DND-41 (cell line): ENCODE data around the gene TMPO.
"Not testable (repeated sequence)": the region's sequence is repeated elsewhere in the genome, so short reads cannot be mapped to it uniquely, and the experiment has no call there.

ENCODE experiments used
- ATAC-seq: fragments of 200-7000 bp; cut with Tn5 transposase; 3 replicates; pipeline ENCODE4 v1.9.1; 2021; ENCODE audit warnings: low read depth; ENCODE audit not compliant: insufficient read depth
- DNase-seq: peaks from one replicate; pipeline ENCODE4 v3.0.0-alpha.2; 2020
- H2AFZ ChIP-seq: 2 replicates; pipeline ENCODE4 v1.6.0; 2012; ENCODE audit warnings: low read depth, low read length
- H3K27ac ChIP-seq: 2 replicates; pipeline ENCODE4 v1.5.1; 2012; ENCODE audit warnings: low read length, inconsistent platforms
- H3K27me3 ChIP-seq: fragments of 200-600 bp; sonication (generic); 2 replicates; pipeline ENCODE4 v1.6.0; 2012; ENCODE audit warnings: low read length, mild to moderate bottlenecking, inconsistent platforms; ENCODE audit not compliant: insufficient read depth, poor library complexity
- H3K36me3 ChIP-seq: 2 replicates; pipeline ENCODE4 v1.5.1; 2012; ENCODE audit warnings: low read length, inconsistent platforms; ENCODE audit not compliant: insufficient read depth
- H3K4me1 ChIP-seq: 2 replicates; pipeline ENCODE4 v1.5.1; 2012; ENCODE audit warnings: mild to moderate bottlenecking, low read length; ENCODE audit not compliant: insufficient read depth
- H3K4me2 ChIP-seq: 2 replicates; pipeline ENCODE4 v1.6.0; 2012; ENCODE audit warnings: mild to moderate bottlenecking, moderate library complexity, low read length, inconsistent platforms; ENCODE audit not compliant: insufficient read depth
- H3K4me3 ChIP-seq, 2 experiments: fragments of 200-600 bp in 1 of 2; shearing (Covaris generic) in 1 of 2; 2 replicates each; pipeline ENCODE4 v1.5.1; 2012 to 2016; ENCODE audit warnings: inconsistent platforms in 2 of 2, low read length in 2 of 2, mild to moderate bottlenecking in 2 of 2, low read depth in 1 of 2, moderate library complexity in 1 of 2
- H3K79me2 ChIP-seq: 2 replicates; pipeline ENCODE4 v1.6.0; 2012; ENCODE audit warnings: low read length, inconsistent platforms; ENCODE audit not compliant: insufficient read depth
- H3K9ac ChIP-seq: 2 replicates; pipeline ENCODE4 v1.6.0; 2012; ENCODE audit warnings: low read depth, mild to moderate bottlenecking, inconsistent platforms, low read length, moderate library complexity
- H3K9me3 ChIP-seq: 2 replicates; pipeline ENCODE4 v1.5.1; 2012; ENCODE audit warnings: low read length, moderate library complexity, mild to moderate bottlenecking, inconsistent platforms; ENCODE audit not compliant: insufficient read depth, severe bottlenecking
- H4K20me1 ChIP-seq: 2 replicates; pipeline ENCODE4 v1.6.0; 2012; ENCODE audit warnings: low read length; ENCODE audit not compliant: insufficient read depth
- CTCF ChIP-seq: IDR thresholded peaks from 2 replicates; pipeline ENCODE4 v1.5.1; 2012; ENCODE audit warnings: borderline replicate concordance, low read length, moderate library complexity, mild to moderate bottlenecking; ENCODE audit not compliant: poor library complexity, severe bottlenecking; ENCODE audit errors: extremely low read depth
- EZH2 ChIP-seq: IDR thresholded peaks from 3 replicates; pipeline ENCODE4 v1.6.1; 2012; ENCODE audit warnings: borderline replicate concordance, low read depth, mild to moderate bottlenecking, moderate library complexity, low read length, inconsistent platforms; ENCODE audit not compliant: severe bottlenecking

TMPO gene

GRCh38 chr12:98483621-98484503 lies 31.5 kb upstream of the TMPO start:
- H3K9me3 ChIP-seq = peaks cover 4% of the 10 kb centered on the region
- H3K4me3 ChIP-seq = no peak overlapping the region
- no peaks in the 10 kb centered on the region for H3K27me3 ChIP-seq
- DNase-seq (no peak), ATAC-seq (peak; percentile 29; the same call in 1 of the 3 replicates)
- H3K4me1 ChIP-seq = no peaks in the 10 kb centered on the region
- no peak overlapping the region for H3K9ac ChIP-seq
- no peaks in the 10 kb centered on the region for H3K79me2 ChIP-seq
- no peaks in the 10 kb centered on the region for H3K36me3 ChIP-seq
- no peak for TF ChIP-seq EZH2
- TF ChIP-seq CTCF = no peak
- H2AFZ ChIP-seq = no peak overlapping the region
- no peaks in the 10 kb centered on the region for H4K20me1 ChIP-seq
- H3K27ac ChIP-seq = no peak overlapping the region
- H3K4me2 ChIP-seq = no peak overlapping the region

GRCh38 chr12:98485792-98486340 lies 29.5 kb upstream of the TMPO start:
- no peak overlapping the region for H3K27ac ChIP-seq
- no peaks in the 10 kb centered on the region for H4K20me1 ChIP-seq
- no peaks in the 10 kb centered on the region for H3K36me3 ChIP-seq
- peaks cover 8% of the 10 kb centered on the region for H3K4me1 ChIP-seq
- H3K9me3 ChIP-seq = peaks cover 4% of the 10 kb centered on the region
- H3K27me3 ChIP-seq = no peaks in the 10 kb centered on the region
- TF ChIP-seq EZH2 (no peak), CTCF (no peak)
- no peak overlapping the region for H3K9ac ChIP-seq
- no peak overlapping the region for H3K4me3 ChIP-seq
- ATAC-seq (no peak), DNase-seq (no peak)
- no peaks in the 10 kb centered on the region for H3K79me2 ChIP-seq
- no peak overlapping the region for H3K4me2 ChIP-seq
- no peak overlapping the region for H2AFZ ChIP-seq

GRCh38 chr12:98488416-98488815 lies 27.0 kb upstream of the TMPO start:
- not testable (repeated sequence) for H4K20me1 ChIP-seq, ATAC-seq, H3K36me3 ChIP-seq, H3K4me2 ChIP-seq, H3K9ac ChIP-seq, H2AFZ ChIP-seq, H3K9me3 ChIP-seq, DNase-seq, H3K79me2 ChIP-seq, H3K27ac ChIP-seq, H3K27me3 ChIP-seq, H3K4me3 ChIP-seq
- H3K4me1 ChIP-seq = peaks cover 18% of the 10 kb centered on the region

GRCh38 chr12:98489176-98489575 lies 26.2 kb upstream of the TMPO start:
- no peak for DNase-seq
- H2AFZ ChIP-seq = no peak overlapping the region
- H4K20me1 ChIP-seq = no peaks in the 10 kb centered on the region
- H3K4me3 ChIP-seq = no peak overlapping the region
- no peaks in the 10 kb centered on the region for H3K27me3 ChIP-seq
- TF ChIP-seq CTCF = no peak
- no peak for TF ChIP-seq EZH2
- H3K27ac ChIP-seq = no peak overlapping the region
- H3K36me3 ChIP-seq = no peaks in the 10 kb centered on the region
- H3K79me2 ChIP-seq = no peaks in the 10 kb centered on the region
- H3K9ac ChIP-seq = no peak overlapping the region
- no peaks in the 10 kb centered on the region for H3K9me3 ChIP-seq
- H3K4me1 ChIP-seq = peaks cover 18% of the 10 kb centered on the region
- no peak overlapping the region for H3K4me2 ChIP-seq
- no peak for ATAC-seq
